Medulla oblongata (tissue), 1 donor: ENCODE results near the gene PRR5L.
"Not testable (repeated sequence)": the region's sequence is repeated elsewhere in the genome, so short reads cannot be mapped to it uniquely, and the experiment has no call there.

Experiments
- DNase-seq: peaks from one replicate; pipeline ENCODE4 v3.0.0-alpha.2; 2015; ENCODE audit errors: extremely low spot score

The PRR5L gene

GRCh38 chr11:36280531-36280930 is 15.6 kb upstream of the PRR5L start:
- DNase-seq, result no peak

GRCh38 chr11:36281850-36282249 is 14.2 kb upstream of the PRR5L start:
- no peak for DNase-seq

DNA sequence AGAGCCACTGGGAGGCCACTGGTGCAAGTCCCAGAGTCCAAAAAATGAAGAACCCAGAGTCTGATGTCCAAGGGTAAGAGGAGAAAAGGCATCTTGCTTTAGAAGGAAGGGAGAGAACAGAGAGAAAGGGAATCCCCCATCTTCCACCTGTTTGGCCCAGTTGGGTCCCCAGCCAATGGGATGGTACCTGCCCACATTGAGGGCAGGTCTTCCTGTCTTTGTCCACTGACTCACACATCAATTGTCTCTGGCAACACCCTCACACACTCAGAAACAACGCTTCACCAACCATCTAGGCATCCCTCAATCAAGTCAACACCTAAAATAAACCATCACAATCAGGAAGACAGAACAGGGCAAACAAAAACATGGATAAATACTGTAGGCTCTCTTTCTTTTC is 13.2 kb upstream of the PRR5L start:
- no peak for DNase-seq

DNA sequence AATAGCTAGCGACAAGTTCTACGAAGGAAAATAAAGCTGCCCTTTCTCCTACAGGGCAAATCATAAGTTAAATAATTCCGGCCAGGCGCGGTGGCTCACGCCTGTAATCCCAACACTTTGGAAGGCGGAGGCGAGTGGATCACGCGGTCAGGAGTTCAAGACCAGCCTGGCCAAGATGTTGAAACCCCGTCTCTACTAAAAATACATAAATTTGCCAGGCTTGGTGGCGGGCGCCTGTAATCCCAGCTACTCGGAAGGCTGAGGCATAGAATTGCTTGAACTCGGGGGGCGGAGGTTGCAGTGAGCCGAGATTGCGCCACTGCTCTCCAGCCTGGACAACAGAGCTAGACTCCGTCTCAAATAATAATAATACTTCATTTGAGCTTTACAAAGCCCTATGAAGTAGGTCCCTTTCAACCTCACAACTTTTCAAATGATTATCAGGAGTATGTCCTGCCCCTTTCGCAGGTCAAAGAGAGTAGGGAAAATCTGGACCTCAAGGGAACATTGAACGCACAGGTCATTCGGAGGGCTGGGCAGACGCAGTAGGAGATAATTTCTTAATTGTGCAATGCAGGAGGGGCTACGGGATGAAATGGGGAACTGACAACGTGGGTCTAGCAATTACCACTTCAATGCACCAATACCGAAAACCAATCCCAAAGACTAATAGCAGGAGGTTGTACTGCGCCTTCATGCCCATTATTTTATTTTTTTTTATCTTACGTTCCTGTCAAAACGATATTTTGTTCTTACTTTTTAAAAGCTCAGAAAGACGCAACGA is 7.5 kb upstream of the PRR5L start:
- DNase-seq, result peak; percentile 18

- DNase-seq, result peak; percentile 97
Measured at GRCh38 chr11:36289226-36289852, 6.7 kb upstream of the PRR5L start, which contains the start of gene COMMD9. Gene COMMD9, minus strand, starts transcription at chr11:36289424. Its CDS starts 12 bp downstream, at chr11:36289412.

- peak; percentile 68 for DNase-seq
Measured at GRCh38 chr11:36292311-36292722, 3.8 kb upstream of the PRR5L start.

DNA sequence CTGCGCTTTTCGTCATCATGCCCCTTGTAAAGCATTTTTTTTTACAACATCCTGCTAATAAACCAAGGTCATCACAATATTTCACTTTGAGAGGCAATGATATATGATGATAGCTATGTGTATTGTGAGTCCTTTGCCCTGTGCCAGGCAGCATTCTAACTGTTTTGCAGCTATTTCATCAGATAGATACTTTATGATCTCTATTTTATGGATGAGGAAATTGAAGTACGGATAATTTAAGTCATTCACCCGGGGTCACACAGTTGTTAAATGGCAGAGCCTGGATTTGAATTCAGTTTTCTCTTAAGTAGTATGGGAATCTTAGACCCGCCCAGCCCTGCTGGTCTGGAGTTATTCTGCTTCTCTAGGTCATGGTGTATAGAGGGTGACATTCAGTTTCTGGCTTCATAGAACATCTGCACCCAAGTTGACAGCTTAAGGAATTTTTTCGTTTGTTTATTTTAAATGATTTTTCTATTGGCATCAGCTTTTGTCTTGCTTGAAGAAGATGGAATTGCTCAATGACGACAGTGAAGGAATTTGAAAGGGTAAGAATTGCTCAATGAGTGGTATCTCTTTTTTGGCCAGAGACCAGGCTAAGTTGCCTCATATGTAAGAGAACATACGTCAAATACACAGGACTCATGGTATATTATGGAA is 926 bp downstream of the PRR5L start:
- peak; percentile 22 for DNase-seq

GRCh38 chr11:36300650-36301049 is 4.6 kb downstream of the PRR5L start:
- peak; percentile 62 for DNase-seq

DNA sequence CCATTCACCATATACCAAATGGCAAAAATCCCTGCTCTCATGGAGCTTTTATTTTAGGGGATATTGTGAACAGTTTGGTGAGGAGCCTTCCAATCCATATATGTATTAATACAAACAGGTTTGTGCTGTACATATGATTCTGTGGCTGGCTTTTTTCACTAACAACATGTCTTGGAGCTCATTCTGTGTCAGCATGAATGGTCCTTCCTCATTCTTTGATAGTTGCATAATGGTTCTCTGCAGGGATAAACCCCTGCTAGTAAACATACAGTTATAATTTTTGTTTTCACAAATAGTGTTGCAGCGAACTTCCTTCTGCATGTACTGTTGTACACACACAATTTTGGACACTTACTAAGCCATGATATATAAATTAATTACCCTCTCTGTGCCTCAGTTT is 8.3 kb downstream of the PRR5L start:
- no peak for DNase-seq

- DNase-seq, result no peak
Measured at GRCh38 chr11:36305047-36305446, 9.0 kb downstream of the PRR5L start.

DNA sequence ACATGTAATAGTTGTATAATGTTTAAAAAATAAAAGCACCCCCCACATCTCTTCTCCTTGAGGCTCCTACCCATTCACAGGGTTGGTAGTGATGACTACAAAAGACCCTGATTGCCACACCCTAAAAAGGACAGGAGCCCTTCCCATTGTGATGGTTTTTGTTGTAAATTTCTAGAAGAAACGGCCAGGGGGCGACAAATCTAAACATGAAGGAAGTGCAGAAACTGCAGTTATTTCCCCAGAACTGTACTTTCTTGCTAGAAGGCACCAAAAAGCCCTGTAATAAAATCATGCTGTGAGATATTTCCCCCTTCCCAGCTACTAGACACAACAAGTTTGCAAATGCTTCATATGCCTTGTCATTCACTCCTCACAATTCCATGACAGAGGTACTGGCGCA is 10.8 kb downstream of the PRR5L start:
- no peak for DNase-seq

DNA sequence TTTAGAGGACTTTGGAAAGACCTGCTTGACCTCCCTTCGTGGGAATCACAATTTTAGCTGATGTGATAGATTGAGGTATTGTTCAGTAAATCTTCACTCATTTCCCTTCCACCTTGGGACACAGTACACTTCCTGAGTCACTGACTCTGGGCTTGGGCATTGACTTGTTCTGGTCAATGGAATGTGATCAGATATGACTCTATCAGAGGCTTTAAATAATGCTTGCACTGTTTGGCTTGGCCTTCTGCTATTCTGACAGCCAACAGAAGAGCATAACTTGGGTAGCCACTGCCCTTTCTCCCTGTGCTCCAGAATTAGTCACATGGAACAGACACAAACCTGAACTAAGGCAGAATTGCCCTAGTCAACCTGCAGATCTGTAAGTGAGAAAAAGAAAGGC is 12.5 kb downstream of the PRR5L start:
- no peak for DNase-seq

- no peak for DNase-seq
Measured at GRCh38 chr11:36309779-36310178, 13.7 kb downstream of the PRR5L start.

GRCh38 chr11:36311926-36312595 is 16.0 kb downstream of the PRR5L start:
- no peak for DNase-seq

DNA sequence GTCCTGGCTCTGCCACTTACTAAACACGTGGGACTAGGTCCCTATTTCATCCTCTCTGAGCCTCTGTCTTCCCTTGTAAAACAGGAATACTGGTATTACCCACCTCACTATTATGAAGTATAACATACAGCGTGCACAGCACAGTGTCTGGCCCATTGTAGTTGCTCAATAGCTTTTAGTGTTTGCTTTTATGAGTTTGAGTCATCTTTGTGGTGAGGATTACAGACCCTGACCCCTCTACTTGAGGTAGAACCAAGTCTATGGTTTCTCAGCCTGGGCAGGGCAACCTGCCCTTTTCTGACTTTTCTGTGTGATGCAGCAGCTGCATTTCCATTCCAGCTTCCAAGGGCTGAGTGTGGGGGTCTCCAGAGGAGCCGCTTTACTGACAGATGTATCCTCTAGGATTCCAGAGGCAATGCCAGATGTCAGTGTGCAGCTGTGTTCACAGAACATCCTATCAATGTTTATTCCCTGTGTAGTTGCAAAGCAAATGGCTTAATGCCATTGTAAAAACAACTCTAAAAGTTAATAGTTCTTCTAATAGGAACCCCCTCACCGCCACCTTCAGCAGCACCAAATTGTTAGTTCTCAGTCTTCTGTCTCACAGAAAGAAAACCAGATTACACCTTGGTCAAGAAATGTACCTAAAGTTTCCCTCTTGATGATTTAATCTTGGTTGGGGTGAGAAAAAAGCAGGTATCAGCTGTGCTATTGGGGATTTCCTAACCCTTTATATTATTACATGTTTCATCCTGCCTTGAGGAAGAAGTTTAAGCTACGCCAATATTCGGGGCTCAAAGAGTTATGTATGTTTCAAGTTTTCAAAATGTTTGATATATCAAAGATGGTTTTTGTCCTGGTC is 16.8 kb downstream of the PRR5L start:
- DNase-seq, result no peak

DNA sequence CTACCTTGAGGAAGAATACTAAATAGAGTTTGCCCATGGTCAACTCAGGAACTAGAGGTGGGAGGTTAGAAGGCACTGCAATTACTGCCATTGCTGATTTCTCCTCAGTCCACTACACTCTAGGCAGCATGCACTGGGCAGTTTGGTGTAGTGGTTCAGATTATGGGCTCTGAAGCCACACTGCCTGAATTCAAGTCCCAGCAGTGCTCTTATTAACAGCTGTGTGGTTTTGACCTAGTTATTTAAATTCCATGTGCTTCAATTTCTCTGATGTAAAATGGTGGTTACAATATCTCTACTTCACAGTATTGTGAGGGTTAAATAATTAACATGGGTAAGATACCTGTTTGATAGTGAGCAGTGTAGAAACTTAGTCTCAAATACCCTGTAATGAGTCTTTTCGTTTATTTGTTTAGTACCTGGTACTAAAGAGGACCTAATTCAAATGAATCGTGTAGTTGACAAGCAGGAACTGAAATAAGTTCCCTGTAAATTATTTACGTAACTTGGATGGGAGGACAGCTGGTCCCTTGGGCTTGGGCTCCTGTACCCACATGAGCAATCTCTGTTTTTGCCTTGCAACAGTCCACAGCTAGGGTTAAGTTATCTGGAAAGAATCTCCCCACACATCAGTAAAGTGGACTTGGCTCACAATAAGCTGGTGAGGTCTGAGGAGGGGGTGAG is 17.8 kb downstream of the PRR5L start:
- no peak for DNase-seq

GRCh38 chr11:36314434-36314767 is 18.3 kb downstream of the PRR5L start:
- no peak for DNase-seq

- DNase-seq, result no peak
Measured at GRCh38 chr11:36316049-36316448, 20.0 kb downstream of the PRR5L start.

DNA sequence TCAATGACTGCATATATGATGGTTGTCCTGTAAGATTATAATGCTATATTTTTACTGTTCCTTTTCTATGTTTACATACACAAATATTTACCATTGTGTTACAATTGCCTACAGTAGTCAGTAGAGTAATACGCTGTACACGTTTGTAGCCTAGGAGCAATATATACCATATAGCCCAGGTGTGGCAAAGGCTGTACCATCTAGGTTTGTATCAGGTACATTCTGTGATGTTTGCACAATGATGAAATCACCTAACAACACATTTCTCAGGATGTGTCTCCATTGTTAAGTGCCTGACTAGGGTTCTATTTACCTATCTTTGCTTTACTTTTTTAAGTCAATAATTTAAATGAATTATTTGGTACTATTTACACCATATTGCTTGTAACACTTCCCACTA is 21.9 kb downstream of the PRR5L start:
- no peak for DNase-seq

GRCh38 chr11:36324956-36325355 is 28.9 kb downstream of the PRR5L start:
- DNase-seq, result not testable (repeated sequence)

DNA sequence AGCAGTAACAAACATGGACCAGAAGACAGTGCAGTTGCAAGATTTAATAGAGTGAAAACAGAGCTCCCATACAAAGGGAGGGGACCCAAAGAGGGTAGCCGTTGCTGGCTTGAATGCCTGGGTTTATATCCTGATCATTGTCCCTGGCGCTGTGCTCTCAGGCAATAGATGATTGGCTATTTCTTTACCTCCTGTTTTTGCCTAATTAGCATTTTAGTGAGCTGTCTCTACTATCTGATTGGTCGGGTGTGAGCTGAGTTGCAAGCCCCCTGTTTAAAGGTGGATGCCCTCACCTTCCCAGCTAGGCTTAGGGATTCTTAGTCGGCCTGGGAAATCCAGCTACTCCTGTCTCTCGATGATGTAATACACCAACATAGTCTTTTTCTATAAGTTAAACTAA is 29.3 kb downstream of the PRR5L start:
- DNase-seq, result not testable (repeated sequence)
